Astrocyte (in vitro differentiated cells and primary cell): ENCODE measurements around the gene ZG16B. TPM values are rescaled to one million over a fixed set of nuclear protein-coding genes. Genes with fewer than 3 reads are reported as not detected.

Experiments
- DNase-seq: peaks from one replicate; pipeline ENCODE4 v3.0.0-alpha.2; 2010; ENCODE audit warnings: low read depth
- FAIRE-seq: peaks from 2 replicates; lab custom pipeline; 2011; peaks lifted over from hg19 to GRCh38; lab: Jason Lieb, UNC
- H2AFZ ChIP-seq: 2 replicates; pipeline ENCODE4 v1.6.0; 2012; ENCODE audit warnings: low read depth, low read length, inconsistent platforms
- H3K27ac ChIP-seq: 2 replicates; pipeline ENCODE4 v1.5.1; 2011; ENCODE audit warnings: low read depth, low read length, inconsistent platforms
- H3K27me3 ChIP-seq: 2 replicates; pipeline ENCODE4 v1.6.0; 2011; ENCODE audit warnings: low read length, inconsistent platforms; ENCODE audit not compliant: insufficient read depth
- H3K36me3 ChIP-seq: 2 replicates; pipeline ENCODE4 v1.5.1; 2011; ENCODE audit warnings: low read length, inconsistent platforms; ENCODE audit not compliant: insufficient read depth
- H3K4me1 ChIP-seq: 2 replicates; pipeline ENCODE4 v1.5.1; 2011; ENCODE audit warnings: low read length, inconsistent platforms; ENCODE audit not compliant: insufficient read depth
- H3K4me2 ChIP-seq: 2 replicates; pipeline ENCODE4 v1.6.0; 2012; ENCODE audit warnings: low read length, inconsistent platforms
- H3K4me3 ChIP-seq: 2 replicates; pipeline ENCODE4 v1.5.1; 2011; ENCODE audit warnings: low read depth, mild to moderate bottlenecking, low read length, inconsistent platforms; ENCODE audit not compliant: insufficient read depth
- H3K79me2 ChIP-seq: 2 replicates; pipeline ENCODE4 v1.6.0; 2012; ENCODE audit warnings: mild to moderate bottlenecking, low read length, inconsistent platforms; ENCODE audit not compliant: insufficient read depth
- H3K9ac ChIP-seq: 2 replicates; pipeline ENCODE4 v1.6.0; 2012; ENCODE audit warnings: mild to moderate bottlenecking, low read length, inconsistent platforms
- H3K9me3 ChIP-seq: 2 replicates; pipeline ENCODE4 v1.5.1; 2012; ENCODE audit warnings: low read depth, mild to moderate bottlenecking, low read length, inconsistent platforms; ENCODE audit not compliant: insufficient read depth
- H4K20me1 ChIP-seq: 2 replicates; pipeline ENCODE4 v1.6.0; 2012; ENCODE audit warnings: low read length, inconsistent platforms; ENCODE audit not compliant: insufficient read depth
- H3K27ac Mint-ChIP-seq: one replicate; pipeline ENCODE4 v1.8.0; 2021; ENCODE audit warnings: mild to moderate bottlenecking, mixed read lengths; ENCODE audit not compliant: unreplicated experiment
- H3K27me3 Mint-ChIP-seq: one replicate; pipeline ENCODE4 v1.8.0; 2021; ENCODE audit warnings: low read depth, mixed read lengths; ENCODE audit not compliant: unreplicated experiment
- H3K36me3 Mint-ChIP-seq: one replicate; pipeline ENCODE4 v1.8.0; 2021; ENCODE audit warnings: low read depth, mixed read lengths; ENCODE audit not compliant: unreplicated experiment
- H3K4me1 Mint-ChIP-seq: one replicate; pipeline ENCODE4 v1.8.0; 2021; ENCODE audit warnings: low read depth, mixed read lengths; ENCODE audit not compliant: unreplicated experiment
- H3K4me3 Mint-ChIP-seq: one replicate; pipeline ENCODE4 v1.8.0; 2021; ENCODE audit warnings: mild to moderate bottlenecking, moderate library complexity, mixed read lengths; ENCODE audit not compliant: unreplicated experiment
- H3K9me3 Mint-ChIP-seq: one replicate; pipeline ENCODE4 v1.8.0; 2021; ENCODE audit warnings: mild to moderate bottlenecking, mixed read lengths; ENCODE audit not compliant: unreplicated experiment
- EZH2 ChIP-seq: IDR thresholded peaks from 2 replicates; pipeline ENCODE4 v1.6.1; 2012; ENCODE audit warnings: mild to moderate bottlenecking, low read length, inconsistent platforms; ENCODE audit not compliant: insufficient read depth
- total RNA-seq: library from RNA; stranded (reverse); gene quantifications from 2 replicates; pipeline ENCODE4 v1.2.1, GENCODE V29; 2021
- TF ChIP-seq, protein P1 (sequence below): IDR thresholded peaks from 2 replicates; pipeline ENCODE4 v1.5.1; 2011; ENCODE audit warnings: low read depth, mild to moderate bottlenecking, inconsistent platforms, low read length, moderate library complexity; ENCODE audit not compliant: insufficient read depth

ZG16B gene
- total RNA-seq, 1 donor from 2014 or later: not detected

DNA sequence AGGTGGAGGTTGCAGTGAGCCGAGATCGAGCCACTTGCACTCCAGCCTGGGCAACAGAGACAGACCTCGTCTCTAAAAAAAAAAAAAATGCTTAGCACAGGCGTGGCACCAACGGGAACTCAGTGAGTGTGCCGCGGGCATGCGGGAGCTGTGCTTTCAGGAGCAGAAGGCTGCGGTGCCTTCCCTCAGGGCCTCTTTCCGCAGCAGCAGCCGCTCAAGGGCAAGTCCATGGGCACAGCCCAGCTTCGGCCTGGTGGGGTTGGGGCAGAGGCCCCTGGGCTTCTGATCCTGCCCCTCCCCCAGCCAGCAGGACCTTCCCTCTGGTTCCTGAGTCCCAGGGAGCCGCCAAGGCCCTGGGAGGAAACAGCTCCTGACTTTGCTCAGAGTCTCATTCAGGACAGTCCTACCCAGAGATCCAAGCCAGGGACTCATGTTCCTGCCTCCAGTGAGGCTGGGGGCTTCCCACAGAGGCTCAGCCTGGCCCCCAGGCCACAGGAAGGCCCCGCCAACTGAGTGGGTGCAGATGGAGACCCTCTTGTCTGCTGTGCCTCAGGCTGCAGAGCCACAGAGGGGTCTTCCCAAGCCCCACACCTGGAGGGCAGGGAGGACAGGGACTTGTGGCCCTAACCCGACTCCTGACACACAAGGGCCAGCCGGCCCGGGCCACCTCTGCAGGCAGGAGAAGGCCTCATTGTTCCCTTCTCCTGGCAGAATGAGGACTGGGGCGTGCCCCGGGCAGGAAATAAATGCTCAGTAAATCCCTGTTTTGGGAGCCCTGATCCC is 3.3 kb upstream of the ZG16B start:
- Histone ChIP-seq H3K4me1 (peaks cover 4% of the 10 kb centered on the region), H3K79me2 (no peaks in the 10 kb centered on the region), H3K27me3 (peaks cover 2% of the 10 kb centered on the region), H3K27ac (no peak overlapping the region), H3K4me2 (no peak overlapping the region), H3K4me3 (no peak overlapping the region), H3K9me3 (no peaks in the 10 kb centered on the region), H4K20me1 (no peaks in the 10 kb centered on the region), H2AFZ (no peak overlapping the region), H3K36me3 (no peaks in the 10 kb centered on the region), H3K9ac (no peak overlapping the region)
- Mint-ChIP-seq H3K27ac (no peak overlapping the region), H3K4me1 (peaks cover 7% of the 10 kb centered on the region), H3K9me3 (peaks cover 2% of the 10 kb centered on the region), H3K4me3 (no peak overlapping the region), H3K27me3 (peaks cover 9% of the 10 kb centered on the region), H3K36me3 (peaks cover 1% of the 10 kb centered on the region)
- DNase-seq (no peak), FAIRE-seq (no peak)
- TF ChIP-seq, protein P1, sequence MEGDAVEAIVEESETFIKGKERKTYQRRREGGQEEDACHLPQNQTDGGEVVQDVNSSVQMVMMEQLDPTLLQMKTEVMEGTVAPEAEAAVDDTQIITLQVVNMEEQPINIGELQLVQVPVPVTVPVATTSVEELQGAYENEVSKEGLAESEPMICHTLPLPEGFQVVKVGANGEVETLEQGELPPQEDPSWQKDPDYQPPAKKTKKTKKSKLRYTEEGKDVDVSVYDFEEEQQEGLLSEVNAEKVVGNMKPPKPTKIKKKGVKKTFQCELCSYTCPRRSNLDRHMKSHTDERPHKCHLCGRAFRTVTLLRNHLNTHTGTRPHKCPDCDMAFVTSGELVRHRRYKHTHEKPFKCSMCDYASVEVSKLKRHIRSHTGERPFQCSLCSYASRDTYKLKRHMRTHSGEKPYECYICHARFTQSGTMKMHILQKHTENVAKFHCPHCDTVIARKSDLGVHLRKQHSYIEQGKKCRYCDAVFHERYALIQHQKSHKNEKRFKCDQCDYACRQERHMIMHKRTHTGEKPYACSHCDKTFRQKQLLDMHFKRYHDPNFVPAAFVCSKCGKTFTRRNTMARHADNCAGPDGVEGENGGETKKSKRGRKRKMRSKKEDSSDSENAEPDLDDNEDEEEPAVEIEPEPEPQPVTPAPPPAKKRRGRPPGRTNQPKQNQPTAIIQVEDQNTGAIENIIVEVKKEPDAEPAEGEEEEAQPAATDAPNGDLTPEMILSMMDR: no peak
- TF ChIP-seq EZH2: no peak

DNA sequence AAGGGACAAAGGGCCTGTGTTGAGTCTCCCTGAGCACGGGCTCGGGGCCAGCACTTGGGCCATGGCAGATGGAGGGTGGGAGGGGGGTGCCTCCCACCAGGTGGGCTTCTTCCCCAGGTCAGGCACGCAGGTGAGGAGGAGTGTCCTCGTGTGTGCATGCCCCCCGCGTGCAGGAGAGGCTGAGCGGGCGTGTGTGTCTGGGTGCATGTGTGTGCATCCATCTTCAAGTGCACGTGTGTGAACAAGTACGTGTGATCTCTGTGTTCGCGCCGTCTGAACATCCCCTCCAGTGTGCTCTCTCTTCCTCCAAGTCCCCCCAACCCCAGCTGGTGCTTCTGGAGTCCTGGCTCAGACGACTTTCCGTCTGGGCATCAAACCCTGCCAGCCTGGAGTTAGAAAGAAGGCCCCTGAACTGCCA is 2.7 kb upstream of the ZG16B start:
- peaks cover 7% of the 10 kb centered on the region for H3K4me1 Mint-ChIP-seq
- Histone ChIP-seq H3K27me3 (no peaks in the 10 kb centered on the region), H2AFZ (no peak overlapping the region), H3K4me3 (no peak overlapping the region), H3K27ac (no peak overlapping the region), H3K4me1 (peaks cover 4% of the 10 kb centered on the region), H4K20me1 (no peaks in the 10 kb centered on the region), H3K9ac (no peak overlapping the region), H3K9me3 (no peaks in the 10 kb centered on the region), H3K4me2 (no peak overlapping the region), H3K36me3 (no peaks in the 10 kb centered on the region), H3K79me2 (no peaks in the 10 kb centered on the region)
- FAIRE-seq (no peak), DNase-seq (no peak)
- no peak overlapping the region for H3K4me3 Mint-ChIP-seq
- peaks cover 2% of the 10 kb centered on the region for H3K9me3 Mint-ChIP-seq
- H3K27ac Mint-ChIP-seq: no peak overlapping the region
- peaks cover 8% of the 10 kb centered on the region for H3K27me3 Mint-ChIP-seq
- peaks cover 1% of the 10 kb centered on the region for H3K36me3 Mint-ChIP-seq
- no peak for TF ChIP-seq EZH2
- TF ChIP-seq, protein P1: no peak

DNA sequence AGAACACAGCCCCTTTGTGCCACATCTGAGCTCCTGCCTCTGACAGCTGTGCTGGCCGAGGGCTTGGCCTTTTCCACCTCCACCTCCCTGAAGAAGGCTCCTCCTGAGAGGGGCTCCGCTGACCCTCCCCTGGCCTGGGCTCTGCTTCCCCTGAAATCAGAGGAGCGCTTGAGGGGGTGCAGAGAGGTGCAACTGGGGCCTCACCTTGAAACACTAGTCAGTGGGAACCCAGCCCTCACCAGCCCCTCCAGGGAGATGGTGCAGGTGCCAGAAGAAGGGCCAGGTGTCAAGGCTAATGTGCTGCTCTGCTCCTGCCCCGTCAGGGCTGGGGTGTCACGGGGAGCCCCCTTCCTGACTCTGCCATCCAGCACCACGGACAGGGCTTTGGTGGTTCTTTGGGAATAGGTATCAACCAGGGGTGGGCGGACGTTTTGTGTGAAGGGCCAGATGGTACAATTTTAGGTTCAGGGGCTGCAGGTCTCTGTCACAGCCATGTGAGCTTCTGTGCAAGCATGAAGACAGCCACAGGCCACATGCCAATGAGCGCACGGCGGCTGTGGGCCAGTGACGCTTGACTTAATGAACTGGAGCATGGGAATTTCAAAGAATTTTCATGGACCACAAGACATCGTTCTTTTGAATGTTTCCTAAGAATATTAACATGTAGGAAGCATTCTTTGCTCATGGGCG is 2.1 kb upstream of the ZG16B start:
- DNase-seq (no peak), FAIRE-seq (no peak)
- H4K20me1 ChIP-seq: no peaks in the 10 kb centered on the region
- peaks cover 3% of the 10 kb centered on the region for H3K27me3 ChIP-seq
- no peak overlapping the region for H3K9ac ChIP-seq
- Mint-ChIP-seq H3K36me3 (peaks cover 1% of the 10 kb centered on the region), H3K4me1 (peaks cover 7% of the 10 kb centered on the region), H3K27me3 (peaks cover 8% of the 10 kb centered on the region), H3K4me3 (no peak overlapping the region), H3K9me3 (peaks cover 2% of the 10 kb centered on the region), H3K27ac (no peak overlapping the region)
- no peak overlapping the region for H3K4me3 ChIP-seq
- no peak overlapping the region for H2AFZ ChIP-seq
- H3K27ac ChIP-seq: no peak overlapping the region
- no peaks in the 10 kb centered on the region for H3K79me2 ChIP-seq
- no peaks in the 10 kb centered on the region for H3K9me3 ChIP-seq
- H3K4me2 ChIP-seq: no peak overlapping the region
- no peak for TF ChIP-seq EZH2
- TF ChIP-seq, protein P1: no peak
- H3K36me3 ChIP-seq: no peaks in the 10 kb centered on the region
- peaks cover 4% of the 10 kb centered on the region for H3K4me1 ChIP-seq
